ENCODE measurements around the gene SNRNP70.
"Not testable (repeated sequence)": the region's sequence is repeated elsewhere in the genome, so short reads cannot be mapped to it uniquely, and the experiment has no call there.

DNA sequence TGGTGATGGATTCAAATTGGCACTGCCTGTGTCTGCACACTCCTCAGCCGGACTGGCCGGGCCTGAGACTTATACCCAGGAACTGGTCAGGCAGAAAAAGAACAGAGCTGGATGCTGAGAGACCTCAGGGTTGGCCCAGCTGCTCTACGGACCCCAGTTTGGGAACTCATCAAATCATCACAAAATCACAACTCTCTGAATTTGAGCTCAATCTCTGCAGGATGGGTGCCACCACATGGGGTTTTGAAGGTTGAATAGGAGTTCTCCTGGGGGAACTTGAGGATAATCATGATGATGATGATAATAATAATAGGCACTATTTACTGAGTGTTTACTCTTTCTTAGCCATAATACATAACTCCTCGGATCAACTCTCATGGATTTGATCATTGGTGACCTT lies 42.6 kb upstream of the SNRNP70 start:
- TF ChIP-seq, protein P1, sequence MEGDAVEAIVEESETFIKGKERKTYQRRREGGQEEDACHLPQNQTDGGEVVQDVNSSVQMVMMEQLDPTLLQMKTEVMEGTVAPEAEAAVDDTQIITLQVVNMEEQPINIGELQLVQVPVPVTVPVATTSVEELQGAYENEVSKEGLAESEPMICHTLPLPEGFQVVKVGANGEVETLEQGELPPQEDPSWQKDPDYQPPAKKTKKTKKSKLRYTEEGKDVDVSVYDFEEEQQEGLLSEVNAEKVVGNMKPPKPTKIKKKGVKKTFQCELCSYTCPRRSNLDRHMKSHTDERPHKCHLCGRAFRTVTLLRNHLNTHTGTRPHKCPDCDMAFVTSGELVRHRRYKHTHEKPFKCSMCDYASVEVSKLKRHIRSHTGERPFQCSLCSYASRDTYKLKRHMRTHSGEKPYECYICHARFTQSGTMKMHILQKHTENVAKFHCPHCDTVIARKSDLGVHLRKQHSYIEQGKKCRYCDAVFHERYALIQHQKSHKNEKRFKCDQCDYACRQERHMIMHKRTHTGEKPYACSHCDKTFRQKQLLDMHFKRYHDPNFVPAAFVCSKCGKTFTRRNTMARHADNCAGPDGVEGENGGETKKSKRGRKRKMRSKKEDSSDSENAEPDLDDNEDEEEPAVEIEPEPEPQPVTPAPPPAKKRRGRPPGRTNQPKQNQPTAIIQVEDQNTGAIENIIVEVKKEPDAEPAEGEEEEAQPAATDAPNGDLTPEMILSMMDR (conservative IDR thresholded peaks at IDR 0.05 in 1 of 2, IDR thresholded peaks at IDR 0.05 in 1 of 2; ENCODE audit: low read depth in 1 of 2, low read length in 2 of 2), result not testable (repeated sequence)
- TF ChIP-seq EZH2 (IDR thresholded peaks at IDR 0.05; ENCODE audit: low read length, missing control alignments), result not testable (repeated sequence)
